ENCODE results near the gene PARVA. TPM values are rescaled to one million over a fixed set of nuclear protein-coding genes. Genes with fewer than 3 reads are reported as not detected.
"Not testable (repeated sequence)": the region's sequence is repeated elsewhere in the genome, so short reads cannot be mapped to it uniquely, and the experiment has no call there.

PARVA gene
- total RNA-seq, 1 experiment from 2014 or later: 29.1 TPM

DNA sequence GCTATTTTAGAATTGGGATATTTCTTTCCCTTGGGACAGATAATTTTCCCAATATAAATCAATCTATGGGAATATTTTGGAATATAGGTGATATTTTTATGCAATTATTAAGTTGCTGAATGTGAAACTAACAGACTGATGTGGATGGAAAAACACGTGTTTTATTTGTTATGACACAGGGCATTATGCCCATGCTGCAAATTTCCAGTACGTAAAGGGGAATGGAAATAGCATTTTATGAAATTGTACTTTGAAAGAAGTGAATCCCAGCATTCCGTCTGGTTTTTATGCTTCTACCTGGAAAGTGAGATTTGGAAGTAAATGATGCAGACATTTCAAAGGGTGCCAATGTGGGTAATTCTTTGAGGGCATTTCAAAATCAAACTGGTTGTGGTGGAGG is 142.7 kb downstream of the PARVA start:
- no TSS peak for BruUV-seq (replicated peaks)
- ATAC-seq: no peak

GRCh38 chr11:12520576-12520975 is 143.2 kb downstream of the PARVA start:
- H3K9me3 ChIP-seq (ENCODE audit: control insufficient read depth, insufficient read depth, low read depth, low read length); H3K36me3 ChIP-seq (ENCODE audit: control insufficient read depth, insufficient read depth, low read length); ATAC-seq; CTCF ChIA-PET; BruUV-seq (replicated peaks); intact Hi-C loops (cut with micrococcal nuclease; ENCODE audit: unreplicated experiment); in situ Hi-C loops (cut with HindIII; ENCODE audit: low pct_unique_long_range_greater_than_20kb, low sequenced_read_pairs); H3K4me1 ChIP-seq (ENCODE audit: control insufficient read depth, insufficient read depth, low read length); H3K4me3 ChIP-seq (ENCODE audit: low read depth in 2 of 2, low read length in 2 of 2); POLR2A ChIA-PET; DNase-seq (ENCODE audit: low read depth, low spot score); H3K27ac ChIP-seq (ENCODE audit: low read length); H3K27me3 ChIP-seq (ENCODE audit: control insufficient read depth, insufficient read depth, low read length): not testable (repeated sequence)

More for the DNA sequence above, 142.7 kb downstream of the PARVA start:
- POLR2A ChIA-PET: no interaction called here
- H3K27ac ChIP-seq (ENCODE audit: low read length): no peak overlapping the region
- H3K4me1 ChIP-seq (ENCODE audit: control insufficient read depth, insufficient read depth, low read length): no peaks in the 10 kb centered on the region
- TF ChIP-seq POLR2AphosphoS5 (IDR thresholded peaks at IDR 0.05; ENCODE audit: low read depth, low read length) (no peak), TCF7L2 (IDR thresholded peaks at IDR 0.05; ENCODE audit: low read depth, low read length) (no peak), REST (IDR thresholded peaks at IDR 0.05; ENCODE audit: insufficient read depth in 1 of 2, low read depth in 2 of 2, low read length in 1 of 2) (no peak)
- TF ChIP-seq, protein P1, sequence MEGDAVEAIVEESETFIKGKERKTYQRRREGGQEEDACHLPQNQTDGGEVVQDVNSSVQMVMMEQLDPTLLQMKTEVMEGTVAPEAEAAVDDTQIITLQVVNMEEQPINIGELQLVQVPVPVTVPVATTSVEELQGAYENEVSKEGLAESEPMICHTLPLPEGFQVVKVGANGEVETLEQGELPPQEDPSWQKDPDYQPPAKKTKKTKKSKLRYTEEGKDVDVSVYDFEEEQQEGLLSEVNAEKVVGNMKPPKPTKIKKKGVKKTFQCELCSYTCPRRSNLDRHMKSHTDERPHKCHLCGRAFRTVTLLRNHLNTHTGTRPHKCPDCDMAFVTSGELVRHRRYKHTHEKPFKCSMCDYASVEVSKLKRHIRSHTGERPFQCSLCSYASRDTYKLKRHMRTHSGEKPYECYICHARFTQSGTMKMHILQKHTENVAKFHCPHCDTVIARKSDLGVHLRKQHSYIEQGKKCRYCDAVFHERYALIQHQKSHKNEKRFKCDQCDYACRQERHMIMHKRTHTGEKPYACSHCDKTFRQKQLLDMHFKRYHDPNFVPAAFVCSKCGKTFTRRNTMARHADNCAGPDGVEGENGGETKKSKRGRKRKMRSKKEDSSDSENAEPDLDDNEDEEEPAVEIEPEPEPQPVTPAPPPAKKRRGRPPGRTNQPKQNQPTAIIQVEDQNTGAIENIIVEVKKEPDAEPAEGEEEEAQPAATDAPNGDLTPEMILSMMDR (IDR thresholded peaks at IDR 0.05): no peak
- no peaks in the 10 kb centered on the region for H3K27me3 ChIP-seq (ENCODE audit: control insufficient read depth, insufficient read depth, low read length)
- intact Hi-C loops (cut with micrococcal nuclease; ENCODE audit: unreplicated experiment) (no loop called here), in situ Hi-C loops (cut with HindIII; ENCODE audit: low pct_unique_long_range_greater_than_20kb, low sequenced_read_pairs) (no loop called here)
- CTCF ChIA-PET: no interaction called here
- no peaks in the 10 kb centered on the region for H3K36me3 ChIP-seq (ENCODE audit: control insufficient read depth, insufficient read depth, low read length)
- H3K4me3 ChIP-seq (ENCODE audit: low read depth in 2 of 2, low read length in 2 of 2): no peak overlapping the region
- no peak for DNase-seq (ENCODE audit: low read depth, low spot score)
- no peaks in the 10 kb centered on the region for H3K9me3 ChIP-seq (ENCODE audit: control insufficient read depth, insufficient read depth, low read depth, low read length)

- H3K9me3 ChIP-seq (ENCODE audit: control insufficient read depth, insufficient read depth, low read depth, low read length): no peaks in the 10 kb centered on the region
- H3K36me3 ChIP-seq (ENCODE audit: control insufficient read depth, insufficient read depth, low read length): no peaks in the 10 kb centered on the region
- H3K27me3 ChIP-seq (ENCODE audit: control insufficient read depth, insufficient read depth, low read length): no peaks in the 10 kb centered on the region
- BruUV-seq (replicated peaks): no TSS peak
- intact Hi-C loops (cut with micrococcal nuclease; ENCODE audit: unreplicated experiment) (no loop called here), in situ Hi-C loops (cut with HindIII; ENCODE audit: low pct_unique_long_range_greater_than_20kb, low sequenced_read_pairs) (no loop called here)
- no peak for DNase-seq (ENCODE audit: low read depth, low spot score)
- POLR2A ChIA-PET: no interaction called here
- no peaks in the 10 kb centered on the region for H3K4me1 ChIP-seq (ENCODE audit: control insufficient read depth, insufficient read depth, low read length)
- H3K4me3 ChIP-seq (ENCODE audit: low read depth in 2 of 2, low read length in 2 of 2): no peak overlapping the region
- CTCF ChIA-PET: no interaction called here
- ATAC-seq: no peak
- no peak for TF ChIP-seq TCF7L2 (IDR thresholded peaks at IDR 0.05; ENCODE audit: low read depth, low read length)
- no peak for TF ChIP-seq POLR2AphosphoS5 (IDR thresholded peaks at IDR 0.05; ENCODE audit: low read depth, low read length)
- no peak for TF ChIP-seq REST (IDR thresholded peaks at IDR 0.05; ENCODE audit: insufficient read depth in 1 of 2, low read depth in 2 of 2, low read length in 1 of 2)
- no peak for TF ChIP-seq SIN3A (IDR thresholded peaks at IDR 0.05; ENCODE audit: borderline replicate concordance, insufficient read depth, low read depth, low read length)
- TF ChIP-seq, protein P1 (IDR thresholded peaks at IDR 0.05): no peak
- H3K27ac ChIP-seq (ENCODE audit: low read length): no peak overlapping the region
Observed at GRCh38 chr11:12523180-12523924, 146.0 kb downstream of the PARVA start.

Measured in Panc1 (cell line).